HG02970 (cell line): ENCODE data around the gene RNF180.
"Not testable (repeated sequence)": the region's sequence is repeated elsewhere in the genome, so short reads cannot be mapped to it uniquely, and the experiment has no call there.

Source experiments
- ATAC-seq: cut with Tn5 transposase; IDR thresholded peaks from one replicate; pipeline ENCODE4 v1.9.1; 2021; ENCODE audit warnings: mild to moderate bottlenecking, moderate library complexity, moderate number of reproducible peaks; ENCODE audit not compliant: unreplicated experiment, low FRiP score

RNF180 gene

GRCh38 chr5:64269164-64269563, 103.5 kb downstream of the RNF180 start:
- no peak for ATAC-seq

- no peak for ATAC-seq
These were observed 107.6 kb downstream of the RNF180 start for GRCh38 chr5:64273276-64273675.

GRCh38 chr5:64285188-64286130, 119.8 kb downstream of the RNF180 start:
- no peak for ATAC-seq

GRCh38 chr5:64286381-64286780, 120.7 kb downstream of the RNF180 start:
- ATAC-seq: no peak

GRCh38 chr5:64288496-64288895, 122.9 kb downstream of the RNF180 start:
- not testable (repeated sequence) for ATAC-seq

- no peak for ATAC-seq
These were observed 127.1 kb downstream of the RNF180 start for GRCh38 chr5:64292611-64293215.

GRCh38 chr5:64295101-64295500, 129.5 kb downstream of the RNF180 start:
- ATAC-seq: no peak

GRCh38 chr5:64298586-64298985, 132.9 kb downstream of the RNF180 start:
- no peak for ATAC-seq

GRCh38 chr5:64299805-64300204, 134.2 kb downstream of the RNF180 start:
- ATAC-seq: no peak

- no peak for ATAC-seq
These were observed 135.9 kb downstream of the RNF180 start for GRCh38 chr5:64301566-64301965.

GRCh38 chr5:64308135-64308534, 142.5 kb downstream of the RNF180 start:
- no peak for ATAC-seq

GRCh38 chr5:64312491-64312890, 146.8 kb downstream of the RNF180 start:
- no peak for ATAC-seq

- ATAC-seq: no peak
These were observed 150.1 kb downstream of the RNF180 start for GRCh38 chr5:64315778-64316177.

GRCh38 chr5:64318175-64318574, 152.5 kb downstream of the RNF180 start:
- ATAC-seq: no peak

GRCh38 chr5:64323591-64323990, 157.9 kb downstream of the RNF180 start:
- ATAC-seq: no peak

GRCh38 chr5:64330728-64331231, 165.1 kb downstream of the RNF180 start:
- ATAC-seq: no peak

- ATAC-seq: no peak
These were observed 166.1 kb downstream of the RNF180 start for GRCh38 chr5:64331597-64332277.

GRCh38 chr5:64333886-64334285, 168.2 kb downstream of the RNF180 start:
- ATAC-seq: no peak

GRCh38 chr5:64339769-64340168, 174.1 kb downstream of the RNF180 start:
- ATAC-seq: no peak

- ATAC-seq: no peak
These were observed 174.7 kb downstream of the RNF180 start for GRCh38 chr5:64340293-64340692.

GRCh38 chr5:64341340-64341739, 175.7 kb downstream of the RNF180 start:
- ATAC-seq: no peak
